DMS114 treated with DMSO at 0.1 percent for 48 hours (cell line): ENCODE measurements around the gene RNF13.
"Not testable (repeated sequence)": the region's sequence is repeated elsewhere in the genome, so short reads cannot be mapped to it uniquely, and the experiment has no call there.

Experiments used
- DNase-seq: peaks from one replicate; lab custom pipeline; 2025; ENCODE audit not compliant: unreplicated experiment; lab: John Stamatoyannopoulos, UW

RNF13 gene

DNA sequence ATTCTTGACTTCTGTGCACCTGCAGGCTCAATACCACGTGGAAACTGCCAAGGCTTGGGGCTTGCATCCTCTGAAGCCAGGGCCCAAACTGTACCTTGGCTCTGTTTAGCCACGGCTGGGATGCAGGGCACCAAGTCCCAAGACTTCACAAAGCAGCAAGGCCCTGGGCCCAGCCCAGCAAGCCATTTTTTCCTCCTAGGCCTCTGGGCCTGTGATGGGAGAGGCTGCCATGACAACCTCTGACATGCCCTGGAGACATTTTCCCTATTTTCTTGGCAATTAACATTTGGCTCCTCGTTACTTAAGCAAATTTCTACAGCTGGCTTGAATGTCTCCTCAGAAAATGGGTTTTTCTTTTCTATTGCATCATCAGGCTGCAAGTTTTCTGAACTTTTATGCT, 25.5 kb downstream of the RNF13 start:
- DNase-seq: not testable (repeated sequence)

DNA sequence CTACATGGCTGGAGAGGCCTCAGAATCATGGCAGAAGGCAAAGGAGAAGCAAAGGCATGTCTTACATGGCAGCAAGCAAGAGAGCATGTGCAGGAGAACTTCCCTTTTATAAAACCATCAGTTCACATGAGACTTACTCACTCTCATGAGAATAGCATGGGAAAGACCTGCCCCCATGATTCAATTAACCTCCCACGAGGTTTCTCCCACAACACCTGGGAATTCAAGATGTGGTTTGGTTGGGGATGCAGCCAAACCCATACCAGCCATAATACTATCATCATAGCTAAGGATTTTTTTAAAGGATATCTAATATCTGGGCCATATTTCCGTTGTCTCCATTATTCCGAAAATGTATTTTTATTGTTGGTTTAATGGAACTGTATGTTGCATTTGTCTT, 26.5 kb downstream of the RNF13 start:
- DNase-seq: not testable (repeated sequence)

DNA sequence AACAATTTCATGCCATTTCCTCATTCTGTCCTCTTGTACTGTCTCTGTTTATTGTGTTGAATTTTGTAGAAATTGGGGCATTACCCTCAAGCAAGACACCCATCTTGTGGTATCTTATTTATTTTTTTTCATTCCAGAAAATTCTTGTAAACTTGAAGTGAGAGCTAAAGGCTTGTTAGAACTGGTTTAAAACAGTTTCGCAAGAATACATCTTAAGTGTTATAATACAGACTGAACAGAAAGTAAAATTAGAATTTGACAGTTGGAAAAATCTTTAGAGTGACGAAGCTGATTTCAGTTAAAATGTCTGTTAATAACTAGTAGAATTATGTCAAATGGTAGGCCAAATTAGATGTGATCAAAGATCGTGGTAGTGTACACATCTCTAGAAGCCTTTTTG, 26.9 kb downstream of the RNF13 start:
- no peak for DNase-seq

DNA sequence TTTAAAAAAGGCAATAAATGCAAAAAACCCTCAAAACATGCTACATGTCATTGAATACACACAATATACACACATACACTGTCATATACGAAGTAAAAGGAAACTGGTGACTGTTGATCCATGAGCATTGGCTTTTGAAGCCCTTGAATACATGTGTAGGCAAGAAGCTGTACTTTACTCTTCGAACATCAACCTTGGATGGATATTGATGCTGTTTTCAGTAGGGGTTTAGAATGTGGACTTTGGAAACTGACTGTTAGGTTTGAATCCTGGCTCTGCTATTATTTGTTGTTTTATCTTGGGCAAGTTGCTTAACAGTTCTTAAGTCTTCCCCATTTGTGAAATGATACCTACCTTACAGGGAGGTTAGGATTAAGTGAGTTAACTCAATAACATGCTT, 30.5 kb downstream of the RNF13 start:
- DNase-seq: no peak

DNA sequence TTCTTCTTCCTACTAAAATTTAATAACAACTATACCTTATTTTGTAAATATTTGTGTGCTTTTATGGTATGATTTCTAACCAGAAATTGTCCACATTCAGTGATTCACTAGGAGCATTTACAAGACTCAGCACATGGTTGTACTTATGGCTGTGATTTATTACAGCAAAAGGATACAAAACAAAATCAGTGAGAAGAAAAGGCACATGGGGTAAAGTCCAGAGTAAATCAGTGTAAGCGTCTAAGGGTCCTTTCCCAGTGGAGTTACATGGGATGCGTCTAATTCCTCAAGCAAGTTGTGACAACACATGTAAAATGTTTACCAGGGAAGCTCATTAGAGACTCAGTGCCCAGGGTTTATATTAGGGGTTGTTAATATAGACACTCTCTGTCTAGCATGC, 31.1 kb downstream of the RNF13 start:
- no peak for DNase-seq

DNA sequence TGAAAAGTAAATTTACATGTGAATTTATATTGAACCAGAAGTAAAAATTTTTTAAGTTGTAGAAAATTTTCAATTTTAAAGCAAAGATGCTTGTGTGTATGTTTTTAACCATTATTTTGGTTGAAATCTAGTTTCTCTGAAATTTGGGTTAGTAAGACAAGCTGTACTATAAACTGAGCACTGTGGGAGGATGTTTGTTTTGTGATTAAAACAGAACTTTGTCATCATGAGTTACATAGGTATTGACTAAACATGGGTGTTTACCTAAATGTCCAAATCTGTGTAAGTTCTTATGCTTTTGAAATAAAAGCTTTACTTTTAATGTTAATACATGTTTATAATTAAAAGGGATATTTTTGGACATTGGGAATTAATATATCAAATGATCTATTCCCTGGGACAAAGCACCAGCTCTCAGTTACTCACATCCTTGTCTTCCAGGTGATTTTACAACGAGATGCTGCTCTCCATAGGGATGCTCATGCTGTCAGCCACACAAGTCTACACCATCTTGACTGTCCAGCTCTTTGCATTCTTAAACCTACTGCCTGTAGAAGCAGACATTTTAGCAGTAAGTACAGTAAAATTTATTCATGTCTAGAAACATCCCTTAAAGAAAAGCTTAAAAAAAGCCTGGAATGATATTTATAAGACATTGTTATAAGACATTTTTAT, 32.7 kb downstream of the RNF13 start:
- no peak for DNase-seq

DNA sequence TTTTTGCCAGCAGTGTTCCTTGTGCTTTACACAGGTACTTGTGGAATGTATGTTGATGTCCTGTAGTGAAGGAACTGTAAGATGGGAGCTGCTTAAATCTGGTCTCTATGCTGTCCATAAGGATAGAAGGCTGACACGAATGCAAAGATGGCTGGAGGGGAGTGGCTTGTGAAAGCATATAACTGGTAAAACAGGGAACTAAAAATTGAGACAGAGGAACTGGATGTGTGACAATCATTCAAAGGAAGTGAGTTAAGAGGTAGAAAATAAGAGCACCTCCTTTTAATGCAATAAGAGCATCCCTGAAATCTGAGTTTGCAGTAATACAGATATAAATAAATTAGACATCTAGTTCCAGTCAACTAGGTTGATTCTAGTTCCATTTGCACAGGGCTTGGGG, 35.2 kb downstream of the RNF13 start:
- no peak for DNase-seq

DNA sequence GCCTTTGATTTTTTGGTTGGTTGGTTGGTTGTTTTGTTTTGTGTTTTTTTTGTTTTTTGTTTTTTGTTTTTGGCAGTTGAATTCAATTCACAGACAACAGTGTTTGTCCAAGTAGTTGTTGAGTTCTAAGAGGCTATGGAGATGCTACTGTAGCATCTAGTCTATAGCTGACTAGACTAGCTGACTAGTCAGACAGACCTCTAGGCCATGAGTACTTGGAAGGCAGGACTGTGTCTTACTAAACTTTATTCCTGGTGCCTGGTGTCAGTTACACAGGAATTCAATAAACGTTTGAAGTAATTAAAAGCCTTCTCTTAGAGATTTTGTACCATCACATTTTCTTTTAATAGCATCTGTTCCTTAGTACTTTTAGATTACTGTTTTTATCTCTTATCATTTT, 35.7 kb downstream of the RNF13 start:
- no peak for DNase-seq

DNA sequence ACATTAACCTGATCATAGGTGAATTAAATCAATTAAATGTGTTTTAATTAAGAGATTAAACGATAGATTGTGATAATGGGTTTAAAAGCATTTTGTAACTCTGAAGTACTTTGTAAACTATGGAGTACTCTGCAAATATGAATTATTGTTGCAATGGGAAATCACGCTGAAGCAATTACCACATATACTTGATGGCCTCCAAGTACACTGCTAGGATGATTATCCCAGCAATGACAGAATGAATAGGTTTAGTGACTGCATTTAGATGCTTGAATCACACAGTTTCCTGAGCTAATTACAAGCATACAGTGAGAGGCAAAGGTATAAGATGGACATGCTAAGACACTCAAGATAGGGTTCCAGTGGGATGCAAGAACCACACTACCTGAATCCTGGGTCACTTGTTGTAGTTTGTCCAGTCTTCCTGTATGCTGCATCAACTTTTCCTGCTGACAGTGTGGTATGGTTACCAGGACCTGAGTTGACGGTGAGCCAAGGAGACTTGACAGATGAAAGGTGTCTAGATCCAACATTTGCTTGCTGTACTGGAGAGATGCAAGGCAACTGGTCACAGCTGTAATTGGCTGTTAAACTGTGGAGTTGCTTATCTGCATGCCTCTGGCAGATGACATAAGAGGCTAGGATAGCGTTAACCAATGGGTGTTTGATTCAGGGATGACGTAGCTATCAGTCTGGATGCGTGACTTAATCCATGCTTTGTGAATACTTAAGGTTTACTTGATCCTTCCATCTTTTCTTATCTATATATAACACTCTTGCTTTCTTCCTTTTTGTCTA, 38.0 kb downstream of the RNF13 start:
- no peak for DNase-seq

DNA sequence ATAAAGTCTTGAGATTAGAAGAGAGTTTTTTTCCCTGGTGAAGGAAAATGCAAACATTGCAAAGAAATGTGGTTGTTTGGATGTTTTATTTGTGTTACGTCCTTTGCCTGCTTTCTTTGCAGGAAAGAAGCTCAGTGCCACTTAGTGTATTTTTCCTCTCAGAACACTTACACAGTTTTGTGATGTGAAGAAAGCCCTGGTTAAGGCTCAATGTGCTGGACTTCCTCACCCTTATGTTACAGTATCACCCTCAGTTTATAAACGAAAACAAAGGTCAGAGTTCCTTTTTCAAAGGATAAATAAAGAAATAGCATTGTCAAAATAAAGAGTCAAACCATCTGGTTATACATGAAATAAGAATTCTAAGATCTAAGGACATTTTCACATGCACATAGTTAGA, 45.9 kb downstream of the RNF13 start:
- no peak for DNase-seq

DNA sequence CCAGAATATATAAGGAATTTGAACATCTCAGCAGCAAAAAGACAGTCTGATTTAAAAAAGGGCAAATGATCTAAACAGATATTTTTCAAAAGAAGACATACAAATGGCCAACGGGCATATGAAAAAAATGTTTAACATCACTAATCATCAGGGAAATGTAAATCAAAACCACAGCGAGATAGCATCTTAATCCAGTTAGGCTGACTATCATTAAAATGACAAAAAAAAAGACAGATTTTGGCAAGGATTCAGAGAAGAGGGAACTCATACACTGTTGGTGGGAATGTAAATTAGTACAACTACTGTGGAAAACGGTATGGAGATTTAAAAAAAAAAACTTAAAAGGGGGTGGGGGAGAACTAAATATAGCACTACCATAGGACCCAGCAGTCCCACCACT, 47.9 kb downstream of the RNF13 start:
- DNase-seq: no peak

DNA sequence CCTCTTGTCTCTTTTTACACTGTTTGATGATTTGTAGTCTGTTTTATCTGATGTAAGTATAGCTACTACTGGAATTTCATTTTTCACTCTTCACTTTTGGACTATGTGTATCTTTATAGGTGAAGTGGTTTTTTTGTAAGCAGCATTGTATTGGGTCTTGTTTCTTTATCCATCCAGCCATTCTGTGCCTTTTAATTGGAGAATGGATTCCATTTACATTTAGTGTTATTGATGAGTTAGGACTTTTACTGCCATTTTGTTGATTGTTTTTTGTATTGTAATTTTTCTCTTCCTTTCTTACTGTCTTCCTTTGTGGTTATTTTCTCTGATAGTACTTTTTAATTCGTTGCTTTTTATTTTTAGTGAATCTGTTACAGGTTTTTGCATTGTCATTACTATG, 54.5 kb downstream of the RNF13 start:
- DNase-seq: no peak

DNA sequence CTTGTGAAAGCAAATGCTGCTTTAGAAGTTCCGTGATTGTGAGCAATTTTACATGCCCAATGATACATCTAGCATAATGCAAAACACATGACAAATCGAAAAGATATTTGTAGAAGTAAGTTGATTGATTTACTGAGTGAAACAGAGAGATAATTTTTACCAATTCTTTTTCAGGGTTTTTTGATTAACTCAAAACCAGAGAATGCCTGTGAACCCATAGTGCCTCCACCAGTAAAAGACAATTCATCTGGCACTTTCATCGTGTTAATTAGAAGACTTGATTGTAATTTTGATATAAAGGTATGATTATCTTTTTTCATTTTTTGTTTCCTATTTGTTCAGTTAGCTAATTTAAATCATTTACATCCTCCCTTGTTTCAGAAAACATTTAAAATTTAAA, 58.8 kb downstream of the RNF13 start:
- DNase-seq: no peak

DNA sequence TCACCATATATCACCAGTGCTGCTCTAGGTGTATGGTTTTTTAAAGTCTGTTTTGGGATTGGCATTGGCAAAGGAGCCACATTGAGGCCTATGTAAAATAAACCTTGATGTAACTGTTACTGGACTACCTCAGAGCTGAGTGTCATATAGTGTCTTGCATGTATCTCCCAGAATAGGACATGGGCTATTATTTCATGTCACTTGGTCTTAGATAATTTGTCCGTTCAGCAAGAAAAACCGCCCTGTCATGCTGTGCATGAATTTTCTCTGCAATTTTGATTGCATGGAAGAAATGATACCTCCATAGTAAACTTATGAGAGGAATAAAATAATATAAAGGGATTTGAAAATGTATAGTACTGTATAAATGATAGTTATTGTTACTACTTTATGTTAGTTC, 59.6 kb downstream of the RNF13 start:
- no peak for DNase-seq

DNA sequence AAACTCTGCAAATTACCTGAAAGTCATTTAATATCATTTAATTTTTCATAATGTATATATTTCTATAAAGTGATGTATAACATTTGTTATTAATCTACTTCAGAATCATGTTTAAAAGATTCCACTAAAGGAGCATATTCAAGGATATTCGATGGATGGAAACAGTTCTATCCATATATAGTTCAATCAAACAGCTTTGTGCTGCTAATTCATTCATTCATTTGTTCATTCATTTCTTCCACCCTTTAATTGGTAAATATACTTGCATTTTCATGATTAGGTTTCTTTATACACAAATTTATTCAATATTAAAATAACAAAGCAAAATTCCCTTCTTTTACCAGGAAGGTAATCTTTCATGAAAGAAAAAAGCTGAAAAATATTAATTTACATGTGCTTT, 64.7 kb downstream of the RNF13 start:
- no peak for DNase-seq

DNA sequence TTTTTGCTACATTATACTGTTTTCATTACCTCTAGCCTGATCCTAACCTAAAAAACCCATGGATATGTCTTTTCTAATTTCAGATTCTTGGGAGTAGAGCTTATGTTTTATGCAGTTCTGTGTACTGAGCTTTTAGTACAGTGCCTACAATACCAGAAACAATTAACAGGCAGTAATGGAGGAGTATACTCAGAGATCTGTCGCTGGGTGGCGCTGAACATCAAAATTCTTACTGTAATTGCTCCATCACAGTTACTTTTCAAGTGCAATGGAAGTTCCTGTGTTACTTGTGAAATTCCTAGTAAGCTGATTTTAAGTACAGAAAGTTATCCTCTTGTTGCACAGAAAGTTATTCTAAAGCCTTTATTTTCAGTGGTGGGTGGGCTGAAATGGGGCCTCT, 66.9 kb downstream of the RNF13 start:
- DNase-seq: peak; percentile 24

DNA sequence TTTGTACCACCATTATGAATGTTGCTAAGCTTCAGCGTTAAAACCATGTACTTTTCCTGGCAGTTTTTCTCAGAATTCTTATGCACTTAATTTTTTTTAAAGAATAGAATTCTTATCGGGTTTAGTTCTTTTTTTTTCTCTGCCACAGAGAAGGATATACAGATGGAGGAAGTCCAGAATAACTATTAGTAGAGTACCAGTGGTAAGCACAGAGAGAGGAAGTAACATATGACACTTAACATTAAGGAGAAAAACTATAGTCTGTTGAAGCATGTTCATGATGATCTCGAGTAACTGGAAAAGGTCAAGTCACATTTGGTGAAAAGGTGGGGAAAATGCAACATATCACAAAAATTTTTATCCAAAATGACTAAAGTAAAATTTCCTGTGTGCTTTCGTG, 68.9 kb downstream of the RNF13 start:
- DNase-seq: no peak

DNA sequence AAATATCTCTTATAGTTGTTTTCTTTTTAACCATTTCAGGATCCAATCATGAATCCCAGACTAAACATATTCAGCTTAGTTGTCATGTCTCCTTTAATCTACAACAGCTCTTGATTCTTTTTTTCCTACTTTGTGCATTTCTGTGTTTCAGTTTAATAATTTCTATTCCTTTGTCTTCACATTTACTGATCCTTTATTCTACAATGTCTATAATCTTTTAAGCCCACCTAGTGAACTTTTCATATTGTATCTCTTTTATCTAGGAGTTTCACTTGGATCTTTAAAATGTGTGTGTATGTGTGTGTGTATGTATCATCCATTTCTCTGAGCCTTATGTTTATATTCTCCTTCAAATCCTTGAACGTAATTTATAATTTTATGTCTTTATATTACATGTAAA, 70.1 kb downstream of the RNF13 start:
- DNase-seq: no peak

DNA sequence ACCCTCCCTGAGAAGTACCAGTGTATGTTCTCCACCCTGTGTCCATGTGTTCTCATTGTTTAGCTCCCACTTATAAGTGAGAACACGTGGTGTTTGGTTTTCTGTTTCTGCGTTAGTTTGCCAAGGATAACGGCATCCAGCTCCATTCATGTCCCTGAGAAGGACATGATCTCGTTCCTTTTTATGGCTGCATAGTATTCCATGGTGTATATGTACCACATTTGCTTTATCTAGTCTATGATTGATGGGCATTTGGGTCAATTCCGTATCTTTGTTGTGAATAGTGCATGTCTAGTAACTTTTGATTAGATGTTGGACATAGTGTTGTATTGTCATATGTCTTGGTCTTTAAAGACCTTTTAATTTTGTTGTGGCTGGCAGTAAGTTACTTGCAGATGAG, 70.8 kb downstream of the RNF13 start:
- not testable (repeated sequence) for DNase-seq

DNA sequence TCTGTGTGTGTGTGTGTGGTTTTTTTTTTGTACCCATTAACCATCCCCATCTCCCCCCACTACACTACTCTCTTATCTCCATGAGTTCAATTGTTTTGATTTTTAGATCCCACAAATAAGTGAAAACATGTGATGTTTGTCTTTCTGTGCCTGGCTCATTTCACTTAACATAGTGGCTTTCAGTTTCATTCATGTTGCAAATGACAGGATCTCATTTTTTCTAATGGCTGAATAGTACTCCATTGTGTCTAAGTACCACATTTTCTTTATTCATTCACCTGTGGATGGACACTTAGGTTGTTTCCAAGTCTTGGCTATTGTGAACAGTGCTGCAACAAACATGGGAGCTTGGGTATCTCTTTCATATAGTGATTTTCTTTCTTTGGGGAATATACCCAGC, 71.8 kb downstream of the RNF13 start:
- DNase-seq: not testable (repeated sequence)

DNA sequence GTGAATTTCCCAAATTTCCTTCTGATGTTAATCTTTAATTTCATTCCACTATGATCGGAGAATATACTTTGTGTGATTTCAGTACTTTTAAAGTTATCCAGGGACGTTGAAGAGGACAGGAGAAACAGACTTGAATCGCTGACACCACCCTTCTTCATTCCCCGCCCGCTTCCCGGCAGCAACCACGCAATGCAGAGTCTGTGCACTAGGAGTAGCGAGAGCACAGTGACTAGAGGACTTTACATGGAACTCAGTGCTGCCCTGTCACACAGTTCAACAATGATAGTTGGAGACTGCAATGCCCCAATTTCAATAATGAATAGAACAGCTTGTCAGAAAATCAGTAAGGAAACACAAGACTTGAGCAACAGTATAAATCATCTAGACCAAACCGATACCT, 73.9 kb downstream of the RNF13 start:
- no peak for DNase-seq

DNA sequence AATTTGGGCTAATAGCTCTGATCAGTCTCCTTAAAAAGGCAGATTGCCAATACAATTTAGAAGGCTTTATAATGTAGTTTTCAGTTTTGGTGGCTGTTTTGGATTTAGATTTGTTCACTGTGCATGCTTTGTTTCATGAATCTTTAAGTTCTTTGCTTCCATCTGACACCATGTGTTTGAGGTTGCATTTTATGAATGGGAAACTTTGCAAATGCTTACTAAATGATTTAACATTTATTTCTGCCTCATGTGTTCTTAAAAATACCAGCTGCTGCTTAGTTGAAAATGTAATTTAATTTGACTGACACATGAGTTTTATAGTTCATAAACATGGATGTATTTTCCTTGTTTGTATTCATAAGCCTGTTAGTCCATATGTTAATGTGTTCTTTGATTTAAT, 78.6 kb downstream of the RNF13 start:
- no peak for DNase-seq

DNA sequence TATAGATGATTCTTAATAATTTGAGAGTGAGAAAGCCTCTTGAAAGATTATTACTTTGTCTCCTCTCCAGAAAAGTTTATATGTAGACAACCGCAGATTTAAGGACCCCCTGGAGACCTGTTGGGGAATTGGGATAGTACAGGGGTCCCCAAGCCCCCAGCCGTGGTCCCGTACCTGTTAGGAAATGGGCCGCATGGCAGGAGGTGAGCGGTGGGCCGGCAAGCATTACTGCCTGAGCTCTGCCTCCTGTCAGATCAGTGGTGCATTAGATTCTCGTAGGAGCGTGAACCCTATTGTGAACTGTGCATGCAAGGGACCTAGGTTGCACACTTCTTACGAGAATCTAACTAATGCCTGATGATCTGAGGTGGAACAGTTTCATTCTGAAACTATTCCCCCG, 79.4 kb downstream of the RNF13 start:
- no peak for DNase-seq
